ENCODE results near the gene TCERG1L.

TCERG1L gene

GRCh38 chr10:131050162-131050766 lies 261.3 kb downstream of the TCERG1L start:
- Histone ChIP-seq H3K27me3 (ENCODE audit: control insufficient read depth in 1 of 2, insufficient read depth in 2 of 2, low read length in 2 of 2) (peaks cover 0 to 5% of the 10 kb centered on the region in 2 donors), H3K27ac (ENCODE audit: low read length) (no peak overlapping the region), H3K36me3 (ENCODE audit: control insufficient read depth in 2 of 2, insufficient read depth in 2 of 2, low read length in 2 of 2) (no peaks in the 10 kb centered on the region), H3K4me1 (ENCODE audit: control insufficient read depth, insufficient read depth, low read length) (no peaks in the 10 kb centered on the region), H3K9me3 (ENCODE audit: control insufficient read depth in 2 of 2, low read length in 2 of 2) (peaks cover 0 to 4% of the 10 kb centered on the region in 2 donors), H3K9ac (ENCODE audit: low read length in 2 of 2) (no peak overlapping the region), H3K4me3 (ENCODE audit: low read length in 2 of 2) (no peak overlapping the region)

GRCh38 chr10:131049016-131049415 lies 262.5 kb downstream of the TCERG1L start:
- Histone ChIP-seq H3K9ac (ENCODE audit: low read length in 2 of 2) (no peak overlapping the region), H3K9me3 (ENCODE audit: control insufficient read depth in 2 of 2, low read length in 2 of 2) (peaks cover 0 to 4% of the 10 kb centered on the region in 2 donors), H3K36me3 (ENCODE audit: control insufficient read depth in 2 of 2, insufficient read depth in 2 of 2, low read length in 2 of 2) (no peaks in the 10 kb centered on the region), H3K4me1 (ENCODE audit: control insufficient read depth, insufficient read depth, low read length) (no peaks in the 10 kb centered on the region), H3K27me3 (ENCODE audit: control insufficient read depth in 1 of 2, insufficient read depth in 2 of 2, low read length in 2 of 2) (peaks cover 0 to 5% of the 10 kb centered on the region in 2 donors), H3K4me3 (ENCODE audit: low read length in 2 of 2) (no peak overlapping the region), H3K27ac (ENCODE audit: low read length) (no peak overlapping the region)

GRCh38 chr10:131048606-131049005 lies 262.9 kb downstream of the TCERG1L start:
- Histone ChIP-seq H3K36me3 (ENCODE audit: control insufficient read depth in 2 of 2, insufficient read depth in 2 of 2, low read length in 2 of 2) (no peaks in the 10 kb centered on the region), H3K27ac (ENCODE audit: low read length) (no peak overlapping the region), H3K9ac (ENCODE audit: low read length in 2 of 2) (no peak overlapping the region), H3K4me3 (ENCODE audit: low read length in 2 of 2) (no peak overlapping the region), H3K9me3 (ENCODE audit: control insufficient read depth in 2 of 2, low read length in 2 of 2) (peaks cover 0 to 4% of the 10 kb centered on the region in 2 donors), H3K4me1 (ENCODE audit: control insufficient read depth, insufficient read depth, low read length) (no peaks in the 10 kb centered on the region), H3K27me3 (ENCODE audit: control insufficient read depth in 1 of 2, insufficient read depth in 2 of 2, low read length in 2 of 2) (peaks cover 0 to 5% of the 10 kb centered on the region in 2 donors)

GRCh38 chr10:131047501-131047900 lies 264.0 kb downstream of the TCERG1L start:
- Histone ChIP-seq H3K9ac (ENCODE audit: low read length in 2 of 2) (no peak overlapping the region), H3K4me1 (ENCODE audit: control insufficient read depth, insufficient read depth, low read length) (no peaks in the 10 kb centered on the region), H3K27me3 (ENCODE audit: control insufficient read depth in 1 of 2, insufficient read depth in 2 of 2, low read length in 2 of 2) (peaks cover 0 to 6% of the 10 kb centered on the region in 2 donors), H3K4me3 (ENCODE audit: low read length in 2 of 2) (no peak overlapping the region), H3K36me3 (ENCODE audit: control insufficient read depth in 2 of 2, insufficient read depth in 2 of 2, low read length in 2 of 2) (no peaks in the 10 kb centered on the region), H3K9me3 (ENCODE audit: control insufficient read depth in 2 of 2, low read length in 2 of 2) (peaks cover 0 to 4% of the 10 kb centered on the region in 2 donors), H3K27ac (ENCODE audit: low read length) (no peak overlapping the region)

GRCh38 chr10:131046194-131046593 lies 265.3 kb downstream of the TCERG1L start:
- Histone ChIP-seq H3K9ac (ENCODE audit: low read length in 2 of 2) (no peak overlapping the region), H3K27ac (ENCODE audit: low read length) (no peak overlapping the region), H3K9me3 (ENCODE audit: control insufficient read depth in 2 of 2, low read length in 2 of 2) (no peaks in the 10 kb centered on the region), H3K27me3 (ENCODE audit: control insufficient read depth in 1 of 2, insufficient read depth in 2 of 2, low read length in 2 of 2) (peaks cover 0 to 6% of the 10 kb centered on the region in 2 donors), H3K4me1 (ENCODE audit: control insufficient read depth, insufficient read depth, low read length) (no peaks in the 10 kb centered on the region), H3K36me3 (ENCODE audit: control insufficient read depth in 2 of 2, insufficient read depth in 2 of 2, low read length in 2 of 2) (no peaks in the 10 kb centered on the region), H3K4me3 (ENCODE audit: low read length in 2 of 2) (no peak overlapping the region)

GRCh38 chr10:131044379-131045111 lies 267.0 kb downstream of the TCERG1L start:
- no peak overlapping the region for H3K4me3 ChIP-seq (ENCODE audit: low read length in 2 of 2)
- no peak overlapping the region for H3K9ac ChIP-seq (ENCODE audit: low read length in 2 of 2)
- no peaks in the 10 kb centered on the region for H3K36me3 ChIP-seq (ENCODE audit: control insufficient read depth in 2 of 2, insufficient read depth in 2 of 2, low read length in 2 of 2)
- no peaks in the 10 kb centered on the region for H3K4me1 ChIP-seq (ENCODE audit: control insufficient read depth, insufficient read depth, low read length)
- H3K27me3 ChIP-seq (ENCODE audit: control insufficient read depth in 1 of 2, insufficient read depth in 2 of 2, low read length in 2 of 2), result peaks cover 0 to 6% of the 10 kb centered on the region in 2 donors
- no peaks in the 10 kb centered on the region for H3K9me3 ChIP-seq (ENCODE audit: control insufficient read depth in 2 of 2, low read length in 2 of 2)
- H3K27ac ChIP-seq (ENCODE audit: low read length), result no peak overlapping the region

GRCh38 chr10:131043039-131043691 lies 268.4 kb downstream of the TCERG1L start:
- Histone ChIP-seq H3K4me3 (ENCODE audit: low read length in 2 of 2) (no peak overlapping the region), H3K27me3 (ENCODE audit: control insufficient read depth in 1 of 2, insufficient read depth in 2 of 2, low read length in 2 of 2) (peaks cover 0 to 2% of the 10 kb centered on the region in 2 donors), H3K4me1 (ENCODE audit: control insufficient read depth, insufficient read depth, low read length) (no peaks in the 10 kb centered on the region), H3K9ac (ENCODE audit: low read length in 2 of 2) (no peak overlapping the region), H3K9me3 (ENCODE audit: control insufficient read depth in 2 of 2, low read length in 2 of 2) (no peaks in the 10 kb centered on the region), H3K27ac (ENCODE audit: low read length) (no peak overlapping the region), H3K36me3 (ENCODE audit: control insufficient read depth in 2 of 2, insufficient read depth in 2 of 2, low read length in 2 of 2) (no peaks in the 10 kb centered on the region)

Data from stomach smooth muscle (tissue), 2 donors.